Activated CD4-positive, alpha-beta T cell treated with anti-CD3 and anti-CD28 coated beads for 24 hours (primary cell): Measurements from ENCODE around the gene XYLB.
"Not testable (repeated sequence)": the region's sequence is repeated elsewhere in the genome, so short reads cannot be mapped to it uniquely, and the experiment has no call there.

Experiments
- DNase-seq, 2 donors: peaks; one replicate each; pipeline ENCODE4 v3.0.0-alpha.2; 2020; ENCODE audit warnings: low read depth in 2 of 2

XYLB gene

GRCh38 chr3:38346587-38347410 lies at the start of gene XYLB:
Gene XYLB, plus strand, starts transcription at chr3:38346785. Its CDS starts 84 bp downstream, at chr3:38346869.
- peak; percentile 60 to 75 for DNase-seq

- not testable (repeated sequence) for DNase-seq
Observed at GRCh38 chr3:38297053-38297452, 49.5 kb upstream of the XYLB start.

GRCh38 chr3:38297537-38297936 lies 49.0 kb upstream of the XYLB start:
- no peak for DNase-seq

GRCh38 chr3:38297947-38298711 lies 48.5 kb upstream of the XYLB start:
- DNase-seq, result no peak

GRCh38 chr3:38306941-38307340 lies 39.6 kb upstream of the XYLB start:
- no peak for DNase-seq

- no peak for DNase-seq
Observed at GRCh38 chr3:38307599-38307998, 39.0 kb upstream of the XYLB start.

GRCh38 chr3:38308456-38308855 lies 38.1 kb upstream of the XYLB start:
- no peak for DNase-seq

- DNase-seq, result no peak
Observed at GRCh38 chr3:38311476-38311875, 35.1 kb upstream of the XYLB start.

GRCh38 chr3:38311941-38312340 lies 34.6 kb upstream of the XYLB start:
- DNase-seq, result no peak

GRCh38 chr3:38312356-38312755 lies 34.2 kb upstream of the XYLB start:
- DNase-seq, result no peak

- no peak for DNase-seq
Observed at GRCh38 chr3:38313263-38313662, 33.3 kb upstream of the XYLB start.

GRCh38 chr3:38313695-38314094 lies 32.9 kb upstream of the XYLB start:
- DNase-seq, result no peak

- no peak for DNase-seq
Observed at GRCh38 chr3:38314112-38314763, 32.3 kb upstream of the XYLB start.

GRCh38 chr3:38314764-38315487 lies 31.7 kb upstream of the XYLB start:
- no peak for DNase-seq

- no peak for DNase-seq
Observed at GRCh38 chr3:38315488-38316230, 30.9 kb upstream of the XYLB start.

- DNase-seq, result no peak
Observed at GRCh38 chr3:38316356-38317191, 30.0 kb upstream of the XYLB start.

GRCh38 chr3:38317192-38317759 lies 29.3 kb upstream of the XYLB start:
- DNase-seq, result no peak

- DNase-seq, result no peak
Observed at GRCh38 chr3:38318766-38319671, 27.6 kb upstream of the XYLB start.

- not testable (repeated sequence) for DNase-seq
Observed at GRCh38 chr3:38320638-38321037, 25.9 kb upstream of the XYLB start.
